HepG2 (cell line): Measurements from ENCODE around the gene SPRYD4. TPM values are rescaled to one million over a fixed set of nuclear protein-coding genes. Genes with fewer than 3 reads are reported as not detected.

Source experiments
- CCAR2 ChIP-seq: fragments of 200-400 bp; formaldehyde crosslinking; optimal IDR thresholded peaks from 2 replicates; pipeline ENCODE3; 2018; ENCODE audit warnings: low read depth, mild to moderate bottlenecking, low read length, moderate library complexity
- MEIS1 ChIP-seq: sonication (generic); formaldehyde crosslinking; IDR thresholded peaks from 2 replicates; pipeline ENCODE4 v1.9.0; 2021; ENCODE audit warnings: mild to moderate bottlenecking, missing genetic modification reagents, moderate library complexity, borderline replicate concordance
- MXI1 ChIP-seq: IDR thresholded peaks from 3 replicates; pipeline ENCODE4 v1.6.1; 2012; ENCODE audit warnings: low read depth, low read length, inconsistent platforms, borderline replicate concordance
- PRDM10 ChIP-seq: sonication (generic); formaldehyde crosslinking; IDR thresholded peaks from 2 replicates; pipeline ENCODE4 v1.4.0; 2020; ENCODE audit warnings: low read depth, missing genetic modification reagents
- RARG ChIP-seq: sonication (generic); formaldehyde crosslinking; IDR thresholded peaks from 2 replicates; pipeline ENCODE4 v1.4.0; 2020; ENCODE audit warnings: low read depth, mild to moderate bottlenecking, missing genetic modification reagents
- SOX6 ChIP-seq, 2 experiments: fragments of 450-650 bp in 1 of 2; sonication (generic) in 1 of 2; formaldehyde crosslinking in 1 of 2; IDR thresholded peaks; 2 replicates each; pipeline versions ENCODE4 v1.4.0 to v1.6.1; 2017 to 2020; ENCODE audit warnings: antibody characterized with exemption in 1 of 2, mild to moderate bottlenecking in 1 of 2, missing genetic modification reagents in 1 of 2
- SP1 ChIP-seq, 2 experiments: fragments of 450-650 bp in 1 of 2; sonication (generic) in 1 of 2; formaldehyde crosslinking in 1 of 2; IDR thresholded peaks; 2 replicates each; pipeline versions ENCODE4 v1.4.0 to v1.6.1; 2016 to 2020; ENCODE audit warnings: missing genetic modification reagents in 1 of 2
- YY1 ChIP-seq: IDR thresholded peaks from 2 replicates; pipeline ENCODE4 v1.6.1; 2011; ENCODE audit warnings: low read length, low read depth, moderate library complexity, mild to moderate bottlenecking; ENCODE audit not compliant: insufficient read depth, insufficient replicate concordance
- ZBTB39 ChIP-seq: sonication (generic); formaldehyde crosslinking; IDR thresholded peaks from 2 replicates; pipeline ENCODE4 v1.5.0; 2020; ENCODE audit warnings: missing genetic modification reagents
- ZNF142 ChIP-seq: sonication (generic); formaldehyde crosslinking; IDR thresholded peaks from 2 replicates; pipeline ENCODE4 v1.4.0; 2020; ENCODE audit warnings: missing genetic modification reagents
- ZNF710 ChIP-seq: sonication (generic); formaldehyde crosslinking; IDR thresholded peaks from 2 replicates; pipeline ENCODE4 v1.5.0; 2020; ENCODE audit warnings: mild to moderate bottlenecking, missing genetic modification reagents, borderline replicate concordance
- polyA plus RNA-seq, 8 experiments: library from polyadenylated mRNA; depleted of rRNA in 3 of 8; stranded (reverse) in 7 of 8; unstranded in 1 of 8; fragments of >200 nt; fragmentation: Illumina TruSeq in 4 of 8; extraction: Trizol in 4 of 8; gene quantifications; 2 replicates each; pipeline versions ENCODE4 v1.2.1 to v1.2.3, GENCODE V29; 2011 to 2016; ENCODE audit warnings: low read depth in 4 of 8, missing spikeins in 1 of 8, mixed read lengths in 1 of 8; ENCODE audit not compliant: insufficient read depth in 1 of 8
- total RNA-seq, 5 experiments: library from RNA; depleted of rRNA; stranded (reverse); fragments of >200 nt; fragmentation: Illumina TruSeq; extraction: Trizol; gene quantifications; 2 replicates each; pipeline ENCODE4 v1.2.3, GENCODE V29; 2016; ENCODE audit warnings: low read depth in 1 of 5

SPRYD4 gene
- total and polyA plus RNA-seq, 2 of the 13 experiments (the other 11 are each of a cell fraction or from before 2014, with no cell fraction given): 3.9 to 4.5 TPM

- TF ChIP-seq PRDM10 (CRISPR knock-in tag): no peak
- no peak for TF ChIP-seq SP1 (IDR thresholded peaks at IDR 0.05)
- 0 out of 2 replicates have a peak, but pooled peaks have one; percentile 14 for TF ChIP-seq SP1 (CRISPR knock-in tag; IDR thresholded peaks at IDR 0.05)
- 0 out of 2 replicates have a peak, but pooled peaks have one; percentile 22 for TF ChIP-seq ZBTB39
- 0 out of 3 replicates have a peak, but pooled peaks have one; percentile 11 for TF ChIP-seq MXI1
- no peak for TF ChIP-seq RARG (CRISPR knock-in tag)
- no peak for TF ChIP-seq CCAR2
- TF ChIP-seq SOX6 (IDR thresholded peaks at IDR 0.05): no peak
- no peak for TF ChIP-seq SOX6 (CRISPR knock-in tag; IDR thresholded peaks at IDR 0.05)
- TF ChIP-seq YY1: no peak
- no peak for TF ChIP-seq ZNF142
- no peak for TF ChIP-seq MEIS1 (CRISPR knock-in tag)
- peak; percentile 26; the same call in 1 of the 2 replicates for TF ChIP-seq ZNF710 (CRISPR knock-in tag)
These were observed 19.2 kb downstream of the SPRYD4 start (continued) for GRCh38 chr12:56487448-56488040.
